ENCODE data around the gene SMAP2. TPM values are rescaled to one million over a fixed set of nuclear protein-coding genes. Genes with fewer than 3 reads are reported as not detected.

SMAP2 gene
- total RNA-seq, 2 donors from 2014 or later = 21.4 to 24.6 TPM

- no peaks in the 10 kb centered on the region for H3K9me3 ChIP-seq
- no peaks in the 10 kb centered on the region for H3K27me3 ChIP-seq
- H3K4me3 ChIP-seq = no peak overlapping the region
- H3K4me1 ChIP-seq = no peaks in the 10 kb centered on the region
- intact Hi-C loops (cut with DNase I) = no loop called here
- DNase-seq (no peak), ATAC-seq (no peak)
- WGBS, 2 donors = 74 to 78% methylated on average over 5 of the region's 5 CpGs
- TF ChIP-seq POLR2A (IDR thresholded peaks at IDR 0.05) (no peak), CTCF (IDR thresholded peaks at IDR 0.05) (no peak)
- H3K36me3 ChIP-seq (replicated peaks in 1 of 2; ENCODE audit: insufficient read depth in 1 of 2, low read depth in 2 of 2) = no peaks in the 10 kb centered on the region
- H3K27ac ChIP-seq = no peak overlapping the region
Observed at GRCh38 chr1:40439247-40439646, 65.7 kb downstream of the SMAP2 start.

- peak within 1 kb of the TSS; percentile 44 to 86 for H3K4me3 ChIP-seq
- H3K4me1 ChIP-seq = peaks cover 14% of the 10 kb centered on the region
- ATAC-seq (peak; percentile 97), DNase-seq (peak; percentile 92 to 95 (median 92))
- H3K27me3 ChIP-seq = no peaks in the 10 kb centered on the region
- H3K9me3 ChIP-seq = no peaks in the 10 kb centered on the region
- intact Hi-C loops (cut with DNase I) = no loop called here
- TF ChIP-seq POLR2A (IDR thresholded peaks at IDR 0.05) = peak; percentile 49 to 71 (median 65)
- TF ChIP-seq CTCF (IDR thresholded peaks at IDR 0.05) = peak in 2 of 7 experiments; percentile 7
- H3K27ac ChIP-seq = peak within 1 kb of the TSS; percentile 22 to 82 (median 62)
- WGBS, 2 donors = 0% methylated on average over 22 to 62 of the region's 64 CpGs
- H3K36me3 ChIP-seq (replicated peaks in 1 of 2; ENCODE audit: insufficient read depth in 1 of 2, low read depth in 2 of 2) = no peaks in the 10 kb centered on the region
Observed at GRCh38 chr1:40449684-40450494, 76.4 kb downstream of the SMAP2 start, which contains the start of gene ZFP69B. ZFP69B (plus strand) TSS chr1:40450476; CDS start chr1:40450962, 486 bp downstream.

GRCh38 chr1:40450495-40451237 lies 77.1 kb downstream of the SMAP2 start:
- H3K9me3 ChIP-seq = no peaks in the 10 kb centered on the region
- peak overlapping the region; percentile 22 to 82 (median 62) for H3K27ac ChIP-seq
- no peaks in the 10 kb centered on the region for H3K27me3 ChIP-seq
- WGBS, 2 donors = 16 to 20% methylated on average over 21 to 22 of the region's 22 CpGs
- ATAC-seq (peak; percentile 16), DNase-seq (peak; percentile 5 to 39 (median 26))
- intact Hi-C loops (cut with DNase I) = no loop called here
- no peaks in the 10 kb centered on the region for H3K36me3 ChIP-seq (replicated peaks in 1 of 2; ENCODE audit: insufficient read depth in 1 of 2, low read depth in 2 of 2)
- TF ChIP-seq CTCF (IDR thresholded peaks at IDR 0.05) (no peak), POLR2A (IDR thresholded peaks at IDR 0.05) (no peak)
- peaks cover 14% of the 10 kb centered on the region for H3K4me1 ChIP-seq
- H3K4me3 ChIP-seq = peak overlapping the region; percentile 44 to 86

- intact Hi-C loops (cut with DNase I) = no loop called here
- Histone ChIP-seq H3K27ac (peak overlapping the region in 1 of 4 donors; percentile 71), H3K27me3 (no peaks in the 10 kb centered on the region), H3K4me3 (no peak overlapping the region), H3K4me1 (peaks cover 14% of the 10 kb centered on the region), H3K36me3 (replicated peaks in 1 of 2; ENCODE audit: insufficient read depth in 1 of 2, low read depth in 2 of 2) (no peaks in the 10 kb centered on the region), H3K9me3 (peaks cover 0 to 3% (median 0%) of the 10 kb centered on the region in 3 donors)
- ATAC-seq (no peak), DNase-seq (no peak)
- 84 to 96% methylated on average over 1 of the region's 1 CpG for WGBS, 2 donors
- TF ChIP-seq CTCF (IDR thresholded peaks at IDR 0.05) = no peak
- TF ChIP-seq POLR2A (IDR thresholded peaks at IDR 0.05) = no peak
Observed at GRCh38 chr1:40451238-40451585, 77.7 kb downstream of the SMAP2 start.

All from body of pancreas (tissue), 4 donors.